WTC11 (cell line): ENCODE data around the gene TSPAN32. TPM values are rescaled to one million over a fixed set of nuclear protein-coding genes. Genes with fewer than 3 reads are reported as not detected.

ENCODE experiments used
- ATAC-seq: fragments of 200-7000 bp; cut with Tn5 transposase; 2 replicates; pipeline ENCODE4 v1.10.0; 2021; ENCODE audit warnings: mild to moderate bottlenecking, moderate library complexity
- CTCF ChIA-PET: fragments of 300-600 bp; sonication (Branson Sonifier 250); formaldehyde crosslinking; loops from one replicate; lab custom pipeline; 2021; ENCODE audit warnings: antibody characterized with exemption; lab: Charles Lee
- POLR2A ChIA-PET: fragments of 350-600 bp; sonication (Branson Sonifier 250); formaldehyde crosslinking; loops from one replicate; lab custom pipeline; 2021; ENCODE audit warnings: antibody characterized with exemption; lab: Charles Lee
- DNase-seq: peaks from one replicate; pipeline ENCODE4 v3.0.0; 2021; ENCODE audit warnings: low spot score
- H3K27ac Mint-ChIP-seq: 2 replicates; pipeline ENCODE4 v1.8.0; 2021; ENCODE audit warnings: mixed read lengths
- H3K27me3 Mint-ChIP-seq: 2 replicates; pipeline ENCODE4 v1.8.0; 2021; ENCODE audit warnings: low read depth, mild to moderate bottlenecking, moderate library complexity, mixed read lengths
- H3K36me3 Mint-ChIP-seq: 2 replicates; pipeline ENCODE4 v1.8.0; 2021; ENCODE audit warnings: mixed read lengths
- H3K4me1 Mint-ChIP-seq: 2 replicates; pipeline ENCODE4 v1.8.0; 2022; ENCODE audit warnings: mixed read lengths
- H3K4me3 Mint-ChIP-seq: 2 replicates; pipeline ENCODE4 v1.8.0; 2021; ENCODE audit warnings: mild to moderate bottlenecking, moderate library complexity, mixed read lengths
- H3K9me3 Mint-ChIP-seq: 2 replicates; pipeline ENCODE4 v1.8.0; 2021; ENCODE audit warnings: mixed read lengths
- AR ChIP-seq: fragments of 250-450 bp; sonication (Bioruptor Pico); IDR thresholded peaks from 2 replicates; pipeline ENCODE4 v1.9.0; 2021; ENCODE audit warnings: mild to moderate bottlenecking
- ATF2 ChIP-seq: sonication (generic); formaldehyde crosslinking; IDR thresholded peaks from 2 replicates; pipeline ENCODE4 v1.8.1; 2022; ENCODE audit warnings: low read depth, missing genetic modification reagents, borderline replicate concordance
- CREB1 ChIP-seq: sonication (generic); formaldehyde crosslinking; IDR thresholded peaks from 2 replicates; pipeline ENCODE4 v1.8.0; 2023; ENCODE audit warnings: mild to moderate bottlenecking, missing genetic modification reagents
- E2F4 ChIP-seq: sonication (generic); formaldehyde crosslinking; IDR thresholded peaks from 2 replicates; pipeline ENCODE4 v1.8.1; 2022; ENCODE audit warnings: low read depth, mild to moderate bottlenecking, moderate library complexity, missing genetic modification reagents, borderline replicate concordance
- E2F5 ChIP-seq: sonication (generic); formaldehyde crosslinking; IDR thresholded peaks from 2 replicates; pipeline ENCODE4 v1.8.1; 2022; ENCODE audit warnings: mild to moderate bottlenecking, moderate library complexity, missing genetic modification reagents
- FOXK1 ChIP-seq: sonication (generic); formaldehyde crosslinking; IDR thresholded peaks from 2 replicates; pipeline ENCODE4 v1.8.0; 2022; ENCODE audit warnings: mild to moderate bottlenecking, moderate library complexity, missing genetic modification reagents
- FOXP4 ChIP-seq: sonication (generic); formaldehyde crosslinking; IDR thresholded peaks from 2 replicates; pipeline ENCODE4 v1.8.0; 2022; ENCODE audit warnings: mild to moderate bottlenecking, missing genetic modification reagents
- GTF2I ChIP-seq: fragments of 250-450 bp; sonication (Bioruptor Pico); conservative IDR thresholded peaks from 2 replicates; pipeline ENCODE4 v1.4.0; 2021; ENCODE audit warnings: mild to moderate bottlenecking
- HMGA2 ChIP-seq: fragments of 250-450 bp; sonication (Bioruptor Pico); IDR thresholded peaks from 2 replicates; pipeline ENCODE4 v1.4.0; 2021; ENCODE audit warnings: mild to moderate bottlenecking, moderate library complexity
- KAT7 ChIP-seq: sonication (generic); formaldehyde crosslinking; IDR thresholded peaks from 2 replicates; pipeline ENCODE4 v1.8.1; 2023; ENCODE audit warnings: missing genetic modification reagents, mild to moderate bottlenecking, borderline replicate concordance
- NFATC4 ChIP-seq: fragments of 250-450 bp; sonication (Bioruptor Pico); IDR thresholded peaks from 2 replicates; pipeline ENCODE4 v1.9.0; 2021; ENCODE audit warnings: mild to moderate bottlenecking
- NFE2L1 ChIP-seq: sonication (generic); formaldehyde crosslinking; IDR thresholded peaks from 2 replicates; pipeline ENCODE4 v1.8.1; 2023; ENCODE audit warnings: missing genetic modification reagents
- NFYB ChIP-seq: sonication (generic); formaldehyde crosslinking; conservative IDR thresholded peaks from 2 replicates; pipeline ENCODE4 v1.8.0; 2022; ENCODE audit warnings: low read depth, missing genetic modification reagents
- RELA ChIP-seq: sonication (generic); formaldehyde crosslinking; IDR thresholded peaks from 2 replicates; pipeline ENCODE4 v1.8.1; 2022; ENCODE audit warnings: missing genetic modification reagents, mild to moderate bottlenecking, borderline replicate concordance
- RORB ChIP-seq: fragments of 250-450 bp; sonication (Bioruptor Pico); IDR thresholded peaks from 2 replicates; pipeline ENCODE4 v1.9.0; 2021; ENCODE audit warnings: mild to moderate bottlenecking
- SMAD4 ChIP-seq: sonication (generic); formaldehyde crosslinking; IDR thresholded peaks from 2 replicates; pipeline ENCODE4 v1.8.0; 2022; ENCODE audit warnings: mild to moderate bottlenecking, missing genetic modification reagents
- TEAD4 ChIP-seq: sonication (generic); formaldehyde crosslinking; IDR thresholded peaks from 2 replicates; pipeline ENCODE4 v1.8.0; 2022; ENCODE audit warnings: mild to moderate bottlenecking, missing genetic modification reagents
- ZNF263 ChIP-seq: sonication (generic); formaldehyde crosslinking; IDR thresholded peaks from 2 replicates; pipeline ENCODE4 v1.8.1; 2022; ENCODE audit warnings: low read depth, mild to moderate bottlenecking, moderate library complexity, missing genetic modification reagents
- ZNF396 ChIP-seq: fragments of 250-450 bp; sonication (Bioruptor Pico); IDR thresholded peaks from 2 replicates; pipeline ENCODE4 v1.8.0; 2021; ENCODE audit warnings: mild to moderate bottlenecking, moderate library complexity, borderline replicate concordance
- ZNF423 ChIP-seq: fragments of 250-450 bp; sonication (Bioruptor Pico); IDR thresholded peaks from 2 replicates; pipeline ENCODE4 v2.1.2; 2022; ENCODE audit warnings: mild to moderate bottlenecking, moderate library complexity
- ZNF425 ChIP-seq: fragments of 250-450 bp; sonication (Bioruptor Pico); conservative IDR thresholded peaks from 2 replicates; pipeline ENCODE4 v1.9.0; 2021; ENCODE audit warnings: mild to moderate bottlenecking
- total RNA-seq: library from RNA; stranded (reverse); gene quantifications from 3 replicates; pipeline ENCODE4 v1.2.3, GENCODE V29; 2021

TSPAN32 gene
- total RNA-seq, 1 experiment from 2014 or later: not detected

GRCh38 chr11:2302306-2302895 lies 588 bp downstream of the TSPAN32 start:
- ATAC-seq: no peak
- TF ChIP-seq AR (CRISPR knock-in tag) (no peak), CREB1 (CRISPR knock-in tag) (no peak), NFATC4 (no peak), ZNF396 (CRISPR knock-in tag) (no peak), GTF2I (CRISPR knock-in tag) (no peak), FOXK1 (CRISPR knock-in tag) (no peak), FOXP4 (no peak), ATF2 (no peak), ZNF425 (CRISPR knock-in tag) (no peak), ZNF423 (no peak), NFE2L1 (CRISPR knock-in tag) (no peak)
- CTCF ChIA-PET: interaction anchor here (0.7 to 11.0 kb wide), 5 partner anchors 88 to 118 kb away, joined by 3 to 398 read pairs (median 8); no protein-coding TSS in a partner anchor
- no peak for DNase-seq
- Mint-ChIP-seq H3K4me1 (peaks cover 4% of the 10 kb centered on the region), H3K27me3 (no peaks in the 10 kb centered on the region), H3K9me3 (no peaks in the 10 kb centered on the region), H3K27ac (no peak overlapping the region), H3K4me3 (no peak overlapping the region), H3K36me3 (no peaks in the 10 kb centered on the region)
- POLR2A ChIA-PET: no interaction called here

GRCh38 chr11:2302896-2303626 lies 1.2 kb downstream of the TSPAN32 start:
- peaks cover 4% of the 10 kb centered on the region for H3K4me1 Mint-ChIP-seq
- no peak for TF ChIP-seq TEAD4 (CRISPR knock-in tag)
- no peak for TF ChIP-seq E2F4 (CRISPR knock-in tag)
- TF ChIP-seq HMGA2 (CRISPR knock-in tag): no peak
- no peak for TF ChIP-seq E2F5 (CRISPR knock-in tag)
- no peak for TF ChIP-seq SMAD4
- no peak for TF ChIP-seq FOXP4
- TF ChIP-seq ZNF263 (CRISPR knock-in tag): no peak
- no peak for TF ChIP-seq RELA
- TF ChIP-seq NFYB: no peak
- no peak for TF ChIP-seq KAT7 (CRISPR knock-in tag)
- no peak for TF ChIP-seq RORB (CRISPR knock-in tag)

More at GRCh38 chr11:2302896-2303626, 1.2 kb downstream of the TSPAN32 start:
- Mint-ChIP-seq H3K36me3 (no peaks in the 10 kb centered on the region), H3K4me3 (no peak overlapping the region), H3K27me3 (no peaks in the 10 kb centered on the region), H3K27ac (no peak overlapping the region), H3K9me3 (no peaks in the 10 kb centered on the region)
- no peak for ATAC-seq
- DNase-seq: no peak
- ChIA-PET POLR2A (no interaction called here), CTCF (interaction anchor here (0.7 to 11.0 kb wide), 6 partner anchors 87 to 117 kb away, joined by 3 to 398 read pairs (median 12); partner anchors contain the start of gene TSSC4)
